D721Med (cell line): ENCODE measurements around the gene TRAPPC2L.

ENCODE experiments used
- DNase-seq: peaks from one replicate; pipeline ENCODE4 v3.0.0; 2011; ENCODE audit warnings: low spot score; ENCODE audit not compliant: insufficient read length
- FAIRE-seq: peaks from 2 replicates; lab custom pipeline; 2011; peaks lifted over from hg19 to GRCh38; lab: Jason Lieb, UNC
- TF ChIP-seq, protein P1 (sequence below): IDR thresholded peaks from 2 replicates; pipeline ENCODE4 v1.5.1; 2012; ENCODE audit warnings: mild to moderate bottlenecking, control low read depth; ENCODE audit not compliant: insufficient read depth; ENCODE audit errors: missing control alignments

The TRAPPC2L gene

DNA sequence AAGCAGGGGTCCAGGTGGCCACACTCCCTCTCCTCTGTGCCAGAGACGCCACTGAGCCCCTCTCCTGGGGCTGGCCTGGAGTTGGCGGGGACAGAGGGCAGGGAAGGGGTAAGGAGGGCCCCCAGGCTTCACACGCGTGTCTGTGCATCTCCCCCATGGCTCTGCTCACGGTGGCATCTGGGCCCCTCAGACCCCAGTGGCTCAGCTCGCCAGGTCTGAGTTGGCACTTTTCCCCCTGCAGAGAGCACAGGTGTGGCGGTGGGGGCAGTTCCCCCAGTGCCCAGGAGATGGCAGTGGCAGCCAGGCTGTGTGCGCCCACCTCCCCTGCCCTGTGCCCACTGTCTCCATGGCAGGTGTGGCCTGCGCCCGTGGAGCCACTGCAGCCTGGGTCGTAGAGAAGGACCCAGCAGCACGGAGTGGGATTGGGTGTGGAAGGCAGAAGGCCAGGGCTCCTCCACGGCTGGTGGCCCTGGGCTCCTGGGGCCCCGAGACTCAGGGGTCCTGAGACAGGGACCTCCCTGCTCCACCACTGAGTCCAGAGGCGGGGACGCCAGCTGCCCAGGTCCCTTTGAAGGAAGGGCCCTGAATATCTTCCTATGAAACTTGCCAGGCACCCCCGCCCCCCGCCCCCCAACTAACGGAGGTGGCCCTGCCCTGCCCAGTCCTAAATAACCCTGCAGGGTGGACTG lies 40.9 kb upstream of the TRAPPC2L start:
- TF ChIP-seq, protein P1, sequence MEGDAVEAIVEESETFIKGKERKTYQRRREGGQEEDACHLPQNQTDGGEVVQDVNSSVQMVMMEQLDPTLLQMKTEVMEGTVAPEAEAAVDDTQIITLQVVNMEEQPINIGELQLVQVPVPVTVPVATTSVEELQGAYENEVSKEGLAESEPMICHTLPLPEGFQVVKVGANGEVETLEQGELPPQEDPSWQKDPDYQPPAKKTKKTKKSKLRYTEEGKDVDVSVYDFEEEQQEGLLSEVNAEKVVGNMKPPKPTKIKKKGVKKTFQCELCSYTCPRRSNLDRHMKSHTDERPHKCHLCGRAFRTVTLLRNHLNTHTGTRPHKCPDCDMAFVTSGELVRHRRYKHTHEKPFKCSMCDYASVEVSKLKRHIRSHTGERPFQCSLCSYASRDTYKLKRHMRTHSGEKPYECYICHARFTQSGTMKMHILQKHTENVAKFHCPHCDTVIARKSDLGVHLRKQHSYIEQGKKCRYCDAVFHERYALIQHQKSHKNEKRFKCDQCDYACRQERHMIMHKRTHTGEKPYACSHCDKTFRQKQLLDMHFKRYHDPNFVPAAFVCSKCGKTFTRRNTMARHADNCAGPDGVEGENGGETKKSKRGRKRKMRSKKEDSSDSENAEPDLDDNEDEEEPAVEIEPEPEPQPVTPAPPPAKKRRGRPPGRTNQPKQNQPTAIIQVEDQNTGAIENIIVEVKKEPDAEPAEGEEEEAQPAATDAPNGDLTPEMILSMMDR: peak; percentile 64
- FAIRE-seq (no peak), DNase-seq (no peak)

DNA sequence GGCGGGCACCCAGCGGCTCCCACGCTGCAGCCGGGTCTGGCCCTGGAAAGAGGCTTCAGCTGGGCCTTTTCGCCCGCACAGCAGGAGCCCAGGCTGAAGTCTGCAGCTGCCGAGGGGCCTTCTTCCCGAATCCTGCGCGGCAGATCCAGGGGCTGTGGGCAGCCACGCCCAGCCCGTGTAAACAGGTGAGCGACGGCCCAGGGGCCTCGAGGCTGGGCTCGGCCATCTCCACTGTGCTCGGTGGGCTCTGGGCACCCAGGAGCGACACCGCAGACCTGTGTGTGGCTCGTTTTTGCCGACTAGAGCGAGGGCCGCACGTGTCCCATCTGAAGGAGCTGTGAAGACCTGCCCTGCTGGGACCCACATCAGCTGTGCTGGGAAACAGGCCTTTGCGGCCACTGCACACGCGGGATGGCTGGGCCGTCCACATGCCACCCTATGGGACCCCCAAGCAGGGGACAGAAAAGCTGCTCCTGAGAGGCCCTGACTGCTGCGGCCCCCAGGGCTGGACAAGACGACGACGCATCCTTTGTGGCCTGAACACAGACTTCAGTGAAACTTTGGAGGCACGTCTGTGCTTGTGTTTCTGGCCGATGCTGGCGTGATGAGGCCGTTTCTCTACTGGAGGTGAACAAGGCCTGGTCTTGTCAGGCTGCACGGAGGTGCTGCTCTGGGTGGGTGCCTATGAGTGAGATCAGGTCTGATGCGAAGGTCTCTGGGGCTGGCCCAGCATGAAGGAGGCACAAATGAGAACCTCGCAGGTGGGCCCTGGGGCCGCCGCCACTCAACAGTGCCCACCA lies 40.0 kb upstream of the TRAPPC2L start:
- TF ChIP-seq, protein P1: no peak
- DNase-seq (no peak), FAIRE-seq (no peak)

DNA sequence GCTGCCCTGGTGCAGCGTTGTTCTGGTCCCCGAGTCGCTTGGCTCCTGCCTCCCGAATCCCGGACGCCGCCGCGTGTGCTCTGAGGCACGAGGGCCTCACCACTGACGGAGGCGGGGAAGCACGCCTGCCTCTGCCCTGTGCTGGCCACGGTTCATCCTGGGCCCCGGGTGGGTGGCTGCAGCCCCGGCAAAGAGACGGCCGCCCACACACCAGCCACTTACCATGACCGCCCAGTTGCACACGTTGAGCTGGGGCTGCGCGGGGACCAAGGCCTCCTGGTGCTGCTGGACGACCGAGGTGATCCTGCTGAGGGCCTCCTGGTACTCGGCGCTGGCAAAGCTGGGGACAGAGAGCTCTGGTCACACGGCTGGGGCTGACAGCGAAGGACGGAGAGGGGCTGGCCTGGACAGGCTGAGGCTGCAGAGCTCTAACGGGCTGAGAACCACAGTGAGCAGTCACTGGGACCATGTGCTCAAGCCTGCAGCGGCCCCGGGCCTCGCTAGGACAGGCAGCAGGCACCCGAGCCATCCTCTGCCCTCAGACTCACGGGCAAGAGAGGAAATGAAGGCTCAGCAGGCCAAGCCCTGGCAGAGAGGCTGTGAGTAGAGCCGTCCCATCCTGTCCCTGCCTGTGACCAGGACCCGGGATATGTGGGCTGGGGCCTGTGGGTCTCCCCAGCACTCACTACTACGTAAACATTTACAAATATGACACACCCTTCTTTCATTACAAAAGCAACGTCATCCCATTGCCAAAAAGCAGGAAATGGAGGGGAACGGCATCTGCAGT lies 38.9 kb upstream of the TRAPPC2L start:
- DNase-seq: no peak
- no peak for FAIRE-seq
- TF ChIP-seq, protein P1: no peak

DNA sequence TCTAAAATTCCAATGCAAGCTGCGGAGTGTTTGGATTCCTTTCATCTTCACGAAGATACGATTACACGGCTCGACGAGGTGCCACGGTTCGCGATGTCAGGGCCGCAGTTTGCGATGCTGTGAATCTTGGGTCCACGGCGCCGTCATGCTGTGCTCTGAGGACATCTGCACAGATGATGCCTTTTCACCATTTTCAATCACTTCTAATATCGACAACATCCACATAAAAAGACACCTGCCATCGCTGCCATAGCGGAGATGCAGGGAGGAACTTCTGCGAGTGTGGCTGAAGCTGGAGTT lies 38.4 kb upstream of the TRAPPC2L start:
- TF ChIP-seq, protein P1: no peak
- FAIRE-seq (no peak), DNase-seq (no peak)

GRCh38 chr16:88819126-88819525 lies 37.8 kb upstream of the TRAPPC2L start:
- TF ChIP-seq, protein P1: no peak
- no peak for FAIRE-seq

DNA sequence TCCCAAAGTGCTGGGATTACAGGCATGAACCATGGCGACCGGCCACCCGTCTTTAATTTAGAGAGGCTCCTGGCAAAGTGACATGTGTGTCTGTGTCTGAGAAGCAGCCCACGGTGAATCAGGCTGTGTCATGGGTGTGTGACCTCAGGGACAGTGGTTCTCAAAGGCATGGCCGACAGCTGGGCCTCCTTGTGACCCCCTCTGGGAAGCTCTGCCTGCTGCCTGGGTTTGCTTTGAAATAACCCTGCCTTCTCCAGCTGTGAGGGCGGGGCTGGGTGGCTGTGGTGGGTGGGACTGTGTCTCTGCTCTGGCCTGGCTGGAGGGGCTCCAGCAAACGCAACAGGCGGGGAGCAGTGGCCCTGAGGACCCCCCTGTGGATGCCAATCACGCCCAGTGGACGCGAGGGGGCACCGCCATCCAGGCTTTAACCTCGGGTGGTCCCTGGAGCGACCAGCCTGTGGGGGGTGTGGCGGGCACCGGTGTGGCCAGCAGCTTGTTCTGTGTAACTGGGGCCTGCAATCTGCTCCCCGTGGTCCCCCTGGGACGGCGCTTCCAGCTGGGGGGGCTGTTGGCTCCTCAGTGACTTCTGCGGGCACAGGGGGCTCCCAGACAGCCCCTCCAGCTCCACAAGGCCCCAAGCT lies 36.4 kb upstream of the TRAPPC2L start:
- DNase-seq: no peak
- TF ChIP-seq, protein P1: no peak
- FAIRE-seq: no peak

More at GRCh38 chr16:88819126-88819525, 37.8 kb upstream of the TRAPPC2L start:
- no peak for DNase-seq
